Measurements from ENCODE around the gene PIEZO1. TPM values are rescaled to one million over a fixed set of nuclear protein-coding genes. Genes with fewer than 3 reads are reported as not detected.

The PIEZO1 gene
- total RNA-seq: 126 and 134 TPM in 2 replicates

GRCh38 chr16:88785106-88785924 lies at the start of gene PIEZO1:
Gene PIEZO1 (minus strand): TSS chr16:88785220. CDS start chr16:88784964, 256 bp downstream.

GRCh38 chr16:88811769-88812512 lies 26.9 kb upstream of the PIEZO1 start, which contains the start of gene APRT:
Gene APRT (minus strand): TSS chr16:88811928. CDS start chr16:88811899, 29 bp downstream.

DNA sequence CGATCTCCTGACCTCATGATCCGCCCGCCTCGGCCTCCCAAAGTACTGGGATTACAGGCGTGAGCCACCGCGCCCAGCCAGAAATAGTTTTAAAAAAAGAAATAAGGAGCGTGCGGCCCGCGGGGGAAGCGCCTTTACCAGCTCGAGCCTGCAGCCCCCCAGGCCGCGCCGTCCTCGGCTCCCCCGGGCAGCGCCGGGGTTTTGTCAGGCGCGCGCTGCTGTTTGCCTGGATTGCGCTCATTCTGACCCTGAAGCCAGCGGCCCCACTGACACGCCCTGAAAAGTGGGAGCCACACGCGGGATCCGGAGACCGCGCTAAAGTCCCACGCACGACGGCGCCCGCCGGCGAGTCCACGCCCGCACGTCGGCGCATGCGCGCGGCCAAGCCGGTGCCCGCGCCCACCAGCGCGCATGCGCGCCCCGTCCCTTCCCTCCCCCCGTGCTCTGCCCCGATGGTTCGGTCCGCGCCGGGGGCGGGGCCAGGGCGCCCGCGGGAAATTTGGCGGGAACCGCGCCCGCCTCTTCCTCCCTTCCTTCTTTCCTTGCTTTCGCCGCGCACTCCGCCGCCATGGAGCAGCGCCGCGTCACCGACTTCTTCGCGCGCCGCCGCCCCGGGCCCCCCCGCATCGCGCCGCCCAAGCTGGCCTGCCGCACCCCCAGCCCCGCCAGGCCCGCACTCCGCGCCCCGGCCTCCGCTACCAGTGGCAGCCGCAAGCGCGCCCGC lies 18.4 kb upstream of the PIEZO1 start, which contains the start of gene CDT1:
TSS of gene CDT1 (plus strand) at position 526 of the 724 bp plus-strand sequence. CDS start at position 569, 43 bp downstream.

GRCh38 chr16:88706229-88706964 lies 78.6 kb downstream of the PIEZO1 start, which contains the start of the genes CTU2 and RNF166:
Gene CTU2 (plus strand): TSS chr16:88706503. CDS start chr16:88706531, 28 bp downstream.
Gene RNF166 (minus strand): TSS chr16:88706408. CDS start chr16:88706325, 83 bp downstream.

DNA sequence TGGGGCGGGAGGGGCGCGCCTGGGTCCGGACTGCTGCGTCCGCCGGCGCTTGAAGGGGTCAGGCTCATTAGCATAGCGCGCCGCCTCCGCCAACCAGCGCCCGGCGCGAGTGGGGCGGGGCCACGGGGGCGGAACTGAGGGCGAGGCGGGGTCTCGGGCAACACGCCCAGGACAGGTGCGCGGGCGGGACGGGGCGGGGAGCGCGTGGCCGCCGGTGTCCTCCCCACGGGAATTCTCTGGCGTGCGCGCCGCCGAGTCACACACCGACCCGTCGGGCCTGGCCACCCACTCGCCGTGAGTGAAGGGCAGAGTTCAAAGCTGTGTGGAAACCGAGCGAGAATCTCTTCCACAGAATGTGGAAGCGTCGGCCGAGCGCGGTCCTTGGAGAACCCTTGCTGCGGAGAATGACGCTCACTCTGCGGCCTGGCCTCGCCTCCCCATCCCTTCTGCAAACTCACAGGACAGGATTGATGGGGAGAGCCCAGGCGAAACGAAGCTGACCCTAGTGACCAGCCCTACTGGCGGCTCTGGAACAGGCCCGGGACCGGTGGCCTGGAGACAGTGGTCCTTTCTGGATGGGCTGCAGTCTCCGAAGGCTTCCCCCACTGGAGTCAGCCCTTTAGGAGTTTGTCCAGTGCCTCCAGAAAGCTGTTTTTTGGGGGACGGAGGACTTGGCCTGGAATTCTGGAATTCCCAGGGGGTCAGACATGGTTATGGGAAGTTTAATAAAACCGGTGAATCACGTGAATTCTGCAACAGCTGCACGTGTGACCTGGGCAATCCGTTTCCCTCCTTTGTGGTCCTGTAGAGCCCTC lies 98.4 kb downstream of the PIEZO1 start, which contains the start of gene SNAI3:
TSS of gene SNAI3 (minus strand) at position 69 of the 815 bp plus-strand sequence. CDS start 101 bp downstream, outside the sequence.

Other genes starting within 250 kb of the PIEZO1 start
- 12.1 and 13.0 TPM in 2 replicates for gene ZC3H18, start 214.8 kb downstream of the PIEZO1 start, total RNA-seq
- gene IL17C, start 146.6 kb downstream of the PIEZO1 start, total RNA-seq: not detected in 2 replicates
- 145 and 261 TPM in 2 replicates for gene CYBA, start 134.2 kb downstream of the PIEZO1 start, total RNA-seq
- 78.5 and 111 TPM in 2 replicates for gene MVD, start 122.1 kb downstream of the PIEZO1 start, total RNA-seq
- gene SNAI3, start 98.7 kb downstream of the PIEZO1 start, total RNA-seq: not detected in 2 replicates
- gene RNF166, start 78.8 kb downstream of the PIEZO1 start, total RNA-seq: 16.9 and 22.3 TPM in 2 replicates
- gene CTU2, start 78.7 kb downstream of the PIEZO1 start, total RNA-seq: 9.1 and 13.4 TPM in 2 replicates
- gene CDT1, start 18.6 kb upstream of the PIEZO1 start, total RNA-seq: 1.5 and 5.4 TPM in 2 replicates
- gene APRT, start 26.7 kb upstream of the PIEZO1 start, total RNA-seq: 198 and 228 TPM in 2 replicates
- gene GALNS, start 71.7 kb upstream of the PIEZO1 start, total RNA-seq: 33.0 and 37.8 TPM in 2 replicates
- gene TRAPPC2L, start 71.9 kb upstream of the PIEZO1 start, total RNA-seq: 52.2 and 58.0 TPM in 2 replicates
- gene PABPN1L, start 81.4 kb upstream of the PIEZO1 start, total RNA-seq: not detected in 2 replicates
- gene CBFA2T3, start 192.0 kb upstream of the PIEZO1 start, total RNA-seq: not detected in 2 replicates